HepG2 (cell line): ENCODE results near the gene AGRP. TPM values are rescaled to one million over a fixed set of nuclear protein-coding genes. Genes with fewer than 3 reads are reported as not detected.
A peak's percentile ranks its signal among the peaks of the same experiment; 100 is the strongest.

Source experiments
- HOXA3 ChIP-seq: sonication (generic); formaldehyde crosslinking; IDR thresholded peaks from 2 replicates; pipeline ENCODE4 v1.5.0; 2020; ENCODE audit warnings: missing genetic modification reagents
- MAZ ChIP-seq, 2 experiments: sonication (generic) in 1 of 2; formaldehyde crosslinking in 1 of 2; IDR thresholded peaks; 2 replicates each; pipeline versions ENCODE4 v1.5.0 to v1.6.1; 2012 to 2020; ENCODE audit warnings: low read depth in 2 of 2, mild to moderate bottlenecking in 2 of 2, borderline replicate concordance in 1 of 2, improper control_type of control experiment in 1 of 2, low read length in 1 of 2, missing genetic modification reagents in 1 of 2, moderate library complexity in 1 of 2
- PHF5A ChIP-seq: IDR thresholded peaks from one replicate; pipeline ENCODE4 v1.6.1; 2018; ENCODE audit warnings: low read depth, missing genetic modification reagents; ENCODE audit not compliant: unreplicated experiment
- SCMH1 ChIP-seq: sonication (generic); formaldehyde crosslinking; IDR thresholded peaks from 2 replicates; pipeline ENCODE4 v1.9.0; 2021; ENCODE audit warnings: missing genetic modification reagents, mild to moderate bottlenecking, borderline replicate concordance
- SIN3A ChIP-seq: IDR thresholded peaks from 2 replicates; pipeline ENCODE4 v1.6.1; 2011; ENCODE audit warnings: low read depth, mild to moderate bottlenecking, control low read depth, low read length, borderline replicate concordance
- ZFP62 ChIP-seq: sonication (generic); formaldehyde crosslinking; IDR thresholded peaks from 2 replicates; pipeline ENCODE4 v1.4.0; 2020; ENCODE audit warnings: missing genetic modification reagents
- ZNF354B ChIP-seq: sonication (generic); formaldehyde crosslinking; IDR thresholded peaks from 2 replicates; pipeline ENCODE4 v1.8.0; 2022; ENCODE audit warnings: mild to moderate bottlenecking, missing genetic modification reagents
- polyA plus RNA-seq, 8 experiments: library from polyadenylated mRNA; depleted of rRNA in 3 of 8; stranded (reverse) in 7 of 8; unstranded in 1 of 8; fragments of >200 nt; fragmentation: Illumina TruSeq in 4 of 8; extraction: Trizol in 4 of 8; gene quantifications; 2 replicates each; pipeline versions ENCODE4 v1.2.1 to v1.2.3, GENCODE V29; 2011 to 2016; ENCODE audit warnings: low read depth in 4 of 8, missing spikeins in 1 of 8, mixed read lengths in 1 of 8; ENCODE audit not compliant: insufficient read depth in 1 of 8
- total RNA-seq, 5 experiments: library from RNA; depleted of rRNA; stranded (reverse); fragments of >200 nt; fragmentation: Illumina TruSeq; extraction: Trizol; gene quantifications; 2 replicates each; pipeline ENCODE4 v1.2.3, GENCODE V29; 2016; ENCODE audit warnings: low read depth in 1 of 5
- TF ChIP-seq, protein P1 (sequence below): sonication (generic); formaldehyde crosslinking; IDR thresholded peaks from one replicate; pipeline ENCODE4 v1.5.1; 2020; ENCODE audit warnings: mild to moderate bottlenecking, missing genetic modification reagents; ENCODE audit errors: not compliant biosample characterization
- TF ChIP-seq, protein P2 (sequence below): sonication (generic); formaldehyde crosslinking; IDR thresholded peaks from 2 replicates; pipeline ENCODE4 v1.4.0; 2020; ENCODE audit warnings: missing genetic modification reagents, borderline replicate concordance
- TF ChIP-seq, protein P3 (sequence below), 2 experiments: sonication (generic) in 1 of 2; formaldehyde crosslinking in 1 of 2; IDR thresholded peaks; 2 replicates each; pipeline versions ENCODE4 v1.5.1 to v1.6.1; 2011 to 2020; ENCODE audit warnings: borderline replicate concordance in 1 of 2, low read depth in 1 of 2, low read length in 1 of 2, mild to moderate bottlenecking in 1 of 2, missing genetic modification reagents in 1 of 2, moderate library complexity in 1 of 2
- TF ChIP-seq, protein P4 (sequence below): sonication (generic); formaldehyde crosslinking; IDR thresholded peaks from 2 replicates; pipeline ENCODE4 v1.5.0; 2020; ENCODE audit warnings: mild to moderate bottlenecking, missing genetic modification reagents

Gene AGRP
- total and polyA plus RNA-seq, 2 of the 13 experiments (the other 11 are each of a cell fraction or from before 2014, with no cell fraction given): not detected

DNA sequence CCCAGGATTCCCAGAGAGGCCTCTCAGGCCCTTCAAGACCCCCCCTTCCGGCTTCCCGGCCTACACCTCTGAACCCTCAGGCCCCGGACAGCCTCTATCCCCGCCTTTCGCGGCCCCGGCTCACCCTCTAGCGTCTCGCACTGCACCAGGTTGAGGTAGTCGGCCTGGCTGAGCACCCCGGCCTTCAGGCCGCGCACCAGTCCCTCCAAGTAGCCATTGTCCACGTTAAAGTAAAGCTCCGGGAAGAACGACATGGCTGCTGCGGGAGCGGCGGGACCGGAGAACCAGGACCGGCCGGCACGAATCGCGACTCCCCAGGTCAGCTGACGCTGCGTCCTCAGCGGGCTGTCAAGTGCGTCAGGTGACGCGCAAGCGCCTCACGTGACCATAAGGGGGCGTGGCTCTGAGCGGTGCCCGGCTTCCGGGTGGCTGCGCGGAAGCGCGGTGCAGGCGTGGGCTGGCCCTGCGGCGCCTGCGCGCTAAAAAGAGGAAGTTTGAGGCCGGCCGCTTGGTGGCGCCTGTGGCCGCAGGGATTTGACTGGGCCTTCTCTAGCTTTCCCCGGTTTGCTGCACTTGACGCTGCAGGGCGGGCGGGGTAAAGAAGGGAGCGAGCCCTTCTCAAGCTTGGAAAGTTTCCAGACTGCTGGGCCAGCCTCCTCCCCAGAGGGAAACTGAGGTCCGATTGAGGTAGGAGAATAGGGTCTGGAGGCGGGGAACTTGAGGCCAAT, 2.4 kb downstream of the AGRP start, which contains the start of gene ATP6V0D1 (continued):
- TF ChIP-seq, protein P1, sequence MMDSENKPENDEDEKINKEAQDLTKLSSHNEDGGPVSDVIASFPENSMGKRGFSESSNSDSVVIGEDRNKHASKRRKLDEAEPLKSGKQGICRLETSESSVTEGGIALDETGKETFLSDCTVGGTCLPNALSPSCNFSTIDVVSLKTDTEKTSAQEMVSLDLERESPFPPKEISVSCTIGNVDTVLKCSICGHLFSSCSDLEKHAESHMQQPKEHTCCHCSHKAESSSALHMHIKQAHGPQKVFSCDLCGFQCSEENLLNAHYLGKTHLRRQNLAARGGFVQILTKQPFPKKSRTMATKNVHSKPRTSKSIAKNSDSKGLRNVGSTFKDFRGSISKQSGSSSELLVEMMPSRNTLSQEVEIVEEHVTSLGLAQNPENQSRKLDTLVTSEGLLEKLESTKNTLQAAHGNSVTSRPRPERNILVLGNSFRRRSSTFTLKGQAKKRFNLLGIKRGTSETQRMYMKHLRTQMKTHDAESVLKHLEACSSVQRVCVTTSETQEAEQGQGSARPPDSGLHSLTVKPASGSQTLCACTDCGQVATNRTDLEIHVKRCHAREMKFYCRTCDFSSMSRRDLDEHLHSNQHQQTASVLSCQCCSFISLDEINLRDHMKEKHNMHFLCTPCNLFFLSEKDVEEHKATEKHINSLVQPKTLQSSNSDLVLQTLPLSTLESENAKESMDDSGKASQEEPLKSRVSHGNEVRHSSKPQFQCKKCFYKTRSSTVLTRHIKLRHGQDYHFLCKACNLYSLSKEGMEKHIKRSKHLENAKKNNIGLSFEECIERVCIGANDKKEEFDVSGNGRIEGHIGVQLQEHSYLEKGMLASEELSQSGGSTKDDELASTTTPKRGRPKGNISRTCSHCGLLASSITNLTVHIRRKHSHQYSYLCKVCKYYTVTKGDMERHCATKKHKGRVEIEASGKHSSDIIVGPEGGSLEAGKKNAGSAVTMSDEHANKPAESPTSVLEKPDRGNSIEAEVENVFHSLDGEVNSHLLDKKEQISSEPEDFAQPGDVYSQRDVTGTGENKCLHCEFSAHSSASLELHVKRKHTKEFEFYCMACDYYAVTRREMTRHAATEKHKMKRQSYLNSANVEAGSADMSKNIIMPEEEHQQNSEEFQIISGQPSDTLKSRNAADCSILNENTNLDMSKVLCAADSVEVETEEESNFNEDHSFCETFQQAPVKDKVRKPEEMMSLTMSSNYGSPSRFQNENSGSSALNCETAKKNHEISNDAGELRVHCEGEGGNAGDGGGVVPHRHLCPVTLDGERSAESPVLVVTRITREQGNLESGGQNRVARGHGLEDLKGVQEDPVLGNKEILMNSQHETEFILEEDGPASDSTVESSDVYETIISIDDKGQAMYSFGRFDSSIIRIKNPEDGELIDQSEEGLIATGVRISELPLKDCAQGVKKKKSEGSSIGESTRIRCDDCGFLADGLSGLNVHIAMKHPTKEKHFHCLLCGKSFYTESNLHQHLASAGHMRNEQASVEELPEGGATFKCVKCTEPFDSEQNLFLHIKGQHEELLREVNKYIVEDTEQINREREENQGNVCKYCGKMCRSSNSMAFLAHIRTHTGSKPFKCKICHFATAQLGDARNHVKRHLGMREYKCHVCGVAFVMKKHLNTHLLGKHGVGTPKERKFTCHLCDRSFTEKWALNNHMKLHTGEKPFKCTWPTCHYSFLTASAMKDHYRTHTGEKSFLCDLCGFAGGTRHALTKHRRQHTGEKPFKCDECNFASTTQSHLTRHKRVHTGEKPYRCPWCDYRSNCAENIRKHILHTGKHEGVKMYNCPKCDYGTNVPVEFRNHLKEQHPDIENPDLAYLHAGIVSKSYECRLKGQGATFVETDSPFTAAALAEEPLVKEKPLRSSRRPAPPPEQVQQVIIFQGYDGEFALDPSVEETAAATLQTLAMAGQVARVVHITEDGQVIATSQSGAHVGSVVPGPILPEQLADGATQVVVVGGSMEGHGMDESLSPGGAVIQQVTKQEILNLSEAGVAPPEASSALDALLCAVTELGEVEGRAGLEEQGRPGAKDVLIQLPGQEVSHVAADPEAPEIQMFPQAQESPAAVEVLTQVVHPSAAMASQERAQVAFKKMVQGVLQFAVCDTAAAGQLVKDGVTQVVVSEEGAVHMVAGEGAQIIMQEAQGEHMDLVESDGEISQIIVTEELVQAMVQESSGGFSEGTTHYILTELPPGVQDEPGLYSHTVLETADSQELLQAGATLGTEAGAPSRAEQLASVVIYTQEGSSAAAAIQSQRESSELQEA (CRISPR knock-in tag): peak; percentile 28
- TF ChIP-seq SIN3A (peak; percentile 99), ZNF354B (CRISPR knock-in tag) (0 out of 2 replicates have a peak, but pooled peaks have one; percentile 90), HOXA3 (CRISPR knock-in tag) (peak; percentile 92), SCMH1 (CRISPR knock-in tag) (no peak), ZFP62 (CRISPR knock-in tag) (no peak), PHF5A (CRISPR knock-in tag) (no peak), MAZ (IDR thresholded peaks at IDR 0.05; ENCODE audit: borderline replicate concordance, low read depth, low read length) (peak; percentile 86), MAZ (CRISPR knock-in tag; IDR thresholded peaks at IDR 0.05; ENCODE audit: low read depth) (peak; percentile 98)
- TF ChIP-seq, protein P2, sequence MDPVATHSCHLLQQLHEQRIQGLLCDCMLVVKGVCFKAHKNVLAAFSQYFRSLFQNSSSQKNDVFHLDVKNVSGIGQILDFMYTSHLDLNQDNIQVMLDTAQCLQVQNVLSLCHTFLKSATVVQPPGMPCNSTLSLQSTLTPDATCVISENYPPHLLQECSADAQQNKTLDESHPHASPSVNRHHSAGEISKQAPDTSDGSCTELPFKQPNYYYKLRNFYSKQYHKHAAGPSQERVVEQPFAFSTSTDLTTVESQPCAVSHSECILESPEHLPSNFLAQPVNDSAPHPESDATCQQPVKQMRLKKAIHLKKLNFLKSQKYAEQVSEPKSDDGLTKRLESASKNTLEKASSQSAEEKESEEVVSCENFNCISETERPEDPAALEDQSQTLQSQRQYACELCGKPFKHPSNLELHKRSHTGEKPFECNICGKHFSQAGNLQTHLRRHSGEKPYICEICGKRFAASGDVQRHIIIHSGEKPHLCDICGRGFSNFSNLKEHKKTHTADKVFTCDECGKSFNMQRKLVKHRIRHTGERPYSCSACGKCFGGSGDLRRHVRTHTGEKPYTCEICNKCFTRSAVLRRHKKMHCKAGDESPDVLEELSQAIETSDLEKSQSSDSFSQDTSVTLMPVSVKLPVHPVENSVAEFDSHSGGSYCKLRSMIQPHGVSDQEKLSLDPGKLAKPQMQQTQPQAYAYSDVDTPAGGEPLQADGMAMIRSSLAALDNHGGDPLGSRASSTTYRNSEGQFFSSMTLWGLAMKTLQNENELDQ: no peak
- TF ChIP-seq, protein P3, sequence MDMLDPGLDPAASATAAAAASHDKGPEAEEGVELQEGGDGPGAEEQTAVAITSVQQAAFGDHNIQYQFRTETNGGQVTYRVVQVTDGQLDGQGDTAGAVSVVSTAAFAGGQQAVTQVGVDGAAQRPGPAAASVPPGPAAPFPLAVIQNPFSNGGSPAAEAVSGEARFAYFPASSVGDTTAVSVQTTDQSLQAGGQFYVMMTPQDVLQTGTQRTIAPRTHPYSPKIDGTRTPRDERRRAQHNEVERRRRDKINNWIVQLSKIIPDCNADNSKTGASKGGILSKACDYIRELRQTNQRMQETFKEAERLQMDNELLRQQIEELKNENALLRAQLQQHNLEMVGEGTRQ (IDR thresholded peaks at IDR 0.05; ENCODE audit: low read depth, low read length): peak; percentile 100
- TF ChIP-seq, protein P3 (CRISPR knock-in tag; IDR thresholded peaks at IDR 0.05; ENCODE audit: borderline replicate concordance): peak; percentile 100
- TF ChIP-seq, protein P4, sequence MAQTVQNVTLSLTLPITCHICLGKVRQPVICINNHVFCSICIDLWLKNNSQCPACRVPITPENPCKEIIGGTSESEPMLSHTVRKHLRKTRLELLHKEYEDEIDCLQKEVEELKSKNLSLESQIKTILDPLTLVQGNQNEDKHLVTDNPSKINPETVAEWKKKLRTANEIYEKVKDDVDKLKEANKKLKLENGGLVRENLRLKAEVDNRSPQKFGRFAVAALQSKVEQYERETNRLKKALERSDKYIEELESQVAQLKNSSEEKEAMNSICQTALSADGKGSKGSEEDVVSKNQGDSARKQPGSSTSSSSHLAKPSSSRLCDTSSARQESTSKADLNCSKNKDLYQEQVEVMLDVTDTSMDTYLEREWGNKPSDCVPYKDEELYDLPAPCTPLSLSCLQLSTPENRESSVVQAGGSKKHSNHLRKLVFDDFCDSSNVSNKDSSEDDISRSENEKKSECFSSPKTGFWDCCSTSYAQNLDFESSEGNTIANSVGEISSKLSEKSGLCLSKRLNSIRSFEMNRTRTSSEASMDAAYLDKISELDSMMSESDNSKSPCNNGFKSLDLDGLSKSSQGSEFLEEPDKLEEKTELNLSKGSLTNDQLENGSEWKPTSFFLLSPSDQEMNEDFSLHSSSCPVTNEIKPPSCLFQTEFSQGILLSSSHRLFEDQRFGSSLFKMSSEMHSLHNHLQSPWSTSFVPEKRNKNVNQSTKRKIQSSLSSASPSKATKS: no peak; the same call in 1 of the 2 replicates
